Liver (tissue), 9 donors: ENCODE measurements around the gene ANXA3. TPM values are rescaled to one million over a fixed set of nuclear protein-coding genes. Genes with fewer than 3 reads are reported as not detected.

Experiments
- DNase-seq: peaks from one replicate; pipeline ENCODE4 v3.0.0-alpha.2; 2017; ENCODE audit warnings: low spot score
- H3K27ac ChIP-seq, 2 donors: one replicate each; pipeline ENCODE4 v1.7.0; 2013; ENCODE audit warnings: inconsistent platforms in 2 of 2, low read length in 2 of 2, control low read depth in 1 of 2, low read depth in 1 of 2, mild to moderate bottlenecking in 1 of 2
- H3K27me3 ChIP-seq, 4 donors: one replicate each; pipeline versions ENCODE4 v1.6.1 to v1.7.0; 2013; ENCODE audit warnings: low read length in 3 of 4, inconsistent platforms in 1 of 4, mild to moderate bottlenecking in 1 of 4, moderate library complexity in 1 of 4; ENCODE audit not compliant: control insufficient read depth in 4 of 4, insufficient read depth in 4 of 4
- H3K36me3 ChIP-seq, 4 donors: one replicate each; pipeline versions ENCODE4 v1.6.1 to v1.7.0; 2013; ENCODE audit warnings: low read length in 3 of 4, mild to moderate bottlenecking in 3 of 4, low read depth in 1 of 4, moderate library complexity in 1 of 4; ENCODE audit not compliant: control insufficient read depth in 4 of 4, insufficient read depth in 3 of 4
- H3K4me1 ChIP-seq, 4 donors: one replicate each; pipeline versions ENCODE4 v1.6.1 to v1.7.0; 2013; ENCODE audit warnings: low read length in 3 of 4, mild to moderate bottlenecking in 3 of 4, moderate library complexity in 1 of 4; ENCODE audit not compliant: control insufficient read depth in 4 of 4, insufficient read depth in 4 of 4
- H3K4me3 ChIP-seq, 3 donors: one replicate each; pipeline versions ENCODE4 v1.6.1 to v1.7.0; 2013; ENCODE audit warnings: low read length in 3 of 3, control low read depth in 1 of 3, low read depth in 1 of 3, mild to moderate bottlenecking in 1 of 3
- H3K9ac ChIP-seq, 2 donors: one replicate each; pipeline ENCODE4 v1.7.0; 2013; ENCODE audit warnings: low read length in 2 of 2, mild to moderate bottlenecking in 2 of 2, moderate library complexity in 2 of 2, control low read depth in 1 of 2, low read depth in 1 of 2
- H3K9me3 ChIP-seq, 4 donors: one replicate each; pipeline versions ENCODE4 v1.6.1 to v1.7.0; 2013; ENCODE audit warnings: low read length in 3 of 4; ENCODE audit not compliant: control insufficient read depth in 4 of 4
- ATF3 ChIP-seq: IDR thresholded peaks from 2 replicates; pipeline ENCODE4 v1.6.1; 2016; ENCODE audit warnings: antibody characterized with exemption
- CTCF ChIP-seq: fragments of 150-350 bp; IDR thresholded peaks from 2 replicates; pipeline ENCODE4 v1.5.1; 2017; ENCODE audit warnings: improper control_type of control experiment, low read depth, low read length; ENCODE audit not compliant: missing input control
- EGR1 ChIP-seq, 2 donors: IDR thresholded peaks; 2 replicates each; pipeline ENCODE4 v1.6.1; 2016 to 2018; ENCODE audit warnings: antibody characterized with exemption in 2 of 2, low read depth in 2 of 2
- FOXA1 ChIP-seq: IDR thresholded peaks from 2 replicates; pipeline ENCODE4 v1.6.1; 2016; ENCODE audit warnings: antibody characterized with exemption
- FOXA2 ChIP-seq: IDR thresholded peaks from 2 replicates; pipeline ENCODE4 v1.6.1; 2016; ENCODE audit warnings: antibody characterized with exemption
- JUND ChIP-seq, 2 donors: IDR thresholded peaks; 2 replicates each; pipeline ENCODE4 v1.6.1; 2016; ENCODE audit warnings: antibody characterized with exemption in 2 of 2
- MAX ChIP-seq: IDR thresholded peaks from 2 replicates; pipeline ENCODE4 v1.6.1; 2016; ENCODE audit warnings: antibody characterized with exemption
- NR2F2 ChIP-seq: IDR thresholded peaks from 2 replicates; pipeline ENCODE4 v1.6.1; 2016; ENCODE audit warnings: antibody characterized with exemption
- RAD21 ChIP-seq, 2 donors: IDR thresholded peaks; 2 replicates each; pipeline ENCODE4 v1.6.1; 2016; ENCODE audit warnings: antibody characterized with exemption in 2 of 2, mild to moderate bottlenecking in 2 of 2
- REST ChIP-seq: IDR thresholded peaks from 2 replicates; pipeline ENCODE4 v1.6.1; 2016; ENCODE audit warnings: antibody characterized with exemption, mild to moderate bottlenecking
- RXRA ChIP-seq, 2 donors: IDR thresholded peaks; 2 replicates each; pipeline ENCODE4 v1.6.1; 2017 to 2018; ENCODE audit warnings: antibody characterized with exemption in 2 of 2, mild to moderate bottlenecking in 1 of 2
- SP1 ChIP-seq: IDR thresholded peaks from 2 replicates; pipeline ENCODE4 v1.6.1; 2018; ENCODE audit warnings: antibody characterized with exemption, mild to moderate bottlenecking
- TAF1 ChIP-seq: conservative IDR thresholded peaks from 2 replicates; pipeline ENCODE4 v1.6.1; 2016; ENCODE audit warnings: antibody characterized with exemption, mild to moderate bottlenecking
- ZBTB33 ChIP-seq: IDR thresholded peaks from 2 replicates; pipeline ENCODE4 v1.6.1; 2016; ENCODE audit warnings: antibody characterized with exemption
- WGBS: extraction: QIAGEN DNeasy Blood & Tissue Kit; methylation state at CpG from one replicate; pipeline ENCODE4 v1.1.7; 2013; 5-methylcytosine and 5-hydroxymethylcytosine counted together
- polyA plus RNA-seq, 2 donors: library from polyadenylated mRNA; stranded (reverse) in 1 of 2; unstranded in 1 of 2; fragments of 200-250 nt in 1 of 2; fragments of >200 nt in 1 of 2; fragmentation: Nextera tagmentation in 1 of 2; extraction: Ambion mirVana in 1 of 2; gene quantifications; one replicate each; pipeline versions ENCODE4 v1.2.1 to v1.2.3, GENCODE V29; 2013 to 2015
- total RNA-seq, 2 donors: library from RNA; depleted of rRNA; stranded (reverse); fragments of >200 nt; gene quantifications; one replicate each; pipeline ENCODE4 v1.2.3, GENCODE V29; 2014
- donor health status: healthy.
- donor health status: healthy.
- donor health status: healthy.
- donor health status: healthy.
- donor health status: healthy.

The ANXA3 gene
- total and polyA plus RNA-seq, 4 donors, result 1.7 to 16.4 (median 3.4) TPM

- DNase-seq, result no peak
- Histone ChIP-seq H3K36me3 (no peaks in the 10 kb centered on the region), H3K4me1 (peaks cover 0 to 7% (median 0%) of the 10 kb centered on the region in 4 donors), H3K9me3 (no peaks in the 10 kb centered on the region), H3K27me3 (no peaks in the 10 kb centered on the region), H3K9ac (no peak overlapping the region), H3K4me3 (no peak overlapping the region), H3K27ac (no peak overlapping the region)
- TF ChIP-seq ZBTB33 (no peak), NR2F2 (no peak), ATF3 (no peak), CTCF (no peak)
- WGBS, result 89% methylated on average over 7 of the region's 7 CpGs
Measured at GRCh38 chr4:78624048-78624447, 72.5 kb downstream of the ANXA3 start.

- DNase-seq, result no peak
- WGBS, result 71% methylated on average over 2 of the region's 2 CpGs
- no peaks in the 10 kb centered on the region for H3K27me3 ChIP-seq
- TF ChIP-seq ATF3 (no peak), FOXA2 (no peak), RAD21 (IDR thresholded peaks at IDR 0.05) (no peak)
- H3K9me3 ChIP-seq, result no peaks in the 10 kb centered on the region
- H3K4me1 ChIP-seq, result peaks cover 0 to 7% (median 0%) of the 10 kb centered on the region in 4 donors
- H3K4me3 ChIP-seq, result no peak overlapping the region
- H3K9ac ChIP-seq, result no peak overlapping the region
- no peak overlapping the region for H3K27ac ChIP-seq
- no peaks in the 10 kb centered on the region for H3K36me3 ChIP-seq
Measured at GRCh38 chr4:78625073-78625472, 73.5 kb downstream of the ANXA3 start.

GRCh38 chr4:78627046-78627965, 75.7 kb downstream of the ANXA3 start:
- Histone ChIP-seq H3K36me3 (no peaks in the 10 kb centered on the region), H3K4me3 (no peak overlapping the region), H3K27me3 (no peaks in the 10 kb centered on the region), H3K4me1 (peaks cover 0 to 7% (median 0%) of the 10 kb centered on the region in 4 donors), H3K9me3 (no peaks in the 10 kb centered on the region), H3K27ac (no peak overlapping the region), H3K9ac (no peak overlapping the region)
- WGBS, result 85% methylated on average over 3 of the region's 3 CpGs
- no peak for DNase-seq
- TF ChIP-seq FOXA2 (no peak), SP1 (no peak), CTCF (no peak), RAD21 (IDR thresholded peaks at IDR 0.05) (no peak), EGR1 (IDR thresholded peaks at IDR 0.05; ENCODE audit: low read depth in 2 of 2) (no peak), NR2F2 (no peak), FOXA1 (no peak), REST (no peak), MAX (no peak), JUND (IDR thresholded peaks at IDR 0.05) (no peak), TAF1 (no peak), RXRA (IDR thresholded peaks at IDR 0.05) (no peak)
